Measurements from ENCODE around the gene STARD5. TPM values are rescaled to one million over a fixed set of nuclear protein-coding genes. Genes with fewer than 3 reads are reported as not detected.

Gene STARD5
- total and polyA plus RNA-seq, 2 of the 4 experiments (the other 2 are of a cell fraction) = 5.0 to 22.8 TPM

DNA sequence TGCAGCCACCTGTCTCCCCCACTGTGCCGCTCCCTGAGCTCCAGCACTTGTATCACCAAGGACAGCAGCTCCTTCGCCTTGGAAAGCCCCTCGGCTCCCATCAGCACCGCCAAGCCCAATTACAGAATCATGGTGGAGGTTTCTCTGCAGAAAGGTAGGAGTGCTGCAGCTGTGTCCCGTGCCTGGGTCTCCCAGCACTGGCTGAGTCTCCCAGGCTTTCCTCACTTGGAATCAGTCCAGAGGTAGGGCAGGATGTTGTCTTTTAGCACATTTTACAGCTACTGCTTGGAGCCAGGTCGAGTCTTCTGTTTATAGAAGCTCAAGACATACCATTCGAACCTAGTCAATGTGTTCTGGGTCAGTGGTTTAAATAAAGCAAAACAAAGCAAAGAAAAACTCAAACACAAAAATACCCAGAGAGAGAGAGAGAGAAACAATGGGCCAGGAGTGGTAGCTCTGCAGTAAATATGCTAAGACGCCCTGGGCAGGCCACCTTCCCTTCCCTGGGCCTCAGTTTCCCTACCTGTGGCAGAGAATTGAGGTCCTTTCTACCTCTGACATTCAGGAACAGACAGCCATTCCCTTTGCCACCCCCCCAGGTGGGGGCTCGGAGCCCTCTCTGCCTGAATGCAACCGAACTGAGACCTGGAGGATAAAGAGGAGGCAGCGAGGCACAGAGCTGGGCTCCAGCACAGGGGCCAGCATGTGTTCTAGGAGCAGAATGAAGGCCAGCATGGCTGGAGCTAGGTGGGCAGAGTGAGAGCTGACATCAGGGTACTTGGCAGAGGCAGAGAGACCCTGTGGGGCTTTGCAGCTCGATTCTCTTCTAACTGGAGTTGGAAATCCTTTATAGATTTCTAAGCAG lies 44.1 kb downstream of the STARD5 start:
- ATAC-seq (ENCODE audit: low read depth) (no peak), DNase-seq (no peak)
- Histone ChIP-seq H3K27me3 (ENCODE audit: control insufficient read depth, insufficient read depth, low read length) (no peaks in the 10 kb centered on the region), H3K4me3 (ENCODE audit: insufficient read depth, low read depth, low read length) (no peak overlapping the region), H3K14ac (replicated peaks; ENCODE audit: low read depth, low read length) (no peak overlapping the region), H3K9ac (ENCODE audit: low read depth, low read length) (no peak overlapping the region), H4K91ac (ENCODE audit: insufficient read depth, low read depth, low read length) (no peak overlapping the region), H2AFZ (replicated peaks; ENCODE audit: low read length, poor library complexity) (no peak overlapping the region), H3K9me1 (ENCODE audit: insufficient read depth, low read length) (no peaks in the 10 kb centered on the region), H4K20me1 (ENCODE audit: insufficient read depth, low read length) (no peaks in the 10 kb centered on the region), H3K4me1 (ENCODE audit: control insufficient read depth, insufficient read depth, low read length) (peaks cover 2% of the 10 kb centered on the region; the same call in 1 of the 2 replicates), H3K36me3 (ENCODE audit: control insufficient read depth, insufficient read depth, low read length) (peaks cover 21% of the 10 kb centered on the region; the same call in 1 of the 2 replicates), H2BK15ac (ENCODE audit: low read depth, low read length) (no peak overlapping the region), H3K79me1 (ENCODE audit: low read depth in 1 of 2, low read length in 2 of 2) (no peaks in the 10 kb centered on the region), H4K5ac (ENCODE audit: low read depth, low read length) (no peak overlapping the region), H2BK5ac (ENCODE audit: low read depth, low read length, poor library complexity, severe bottlenecking) (no peak overlapping the region), H3K18ac (ENCODE audit: low read depth, low read length) (no peak overlapping the region), H3K4me2 (ENCODE audit: low read depth, low read length) (no peak overlapping the region), H2AK5ac (ENCODE audit: low read depth, low read length) (no peak overlapping the region), H4K8ac (ENCODE audit: low read depth in 2 of 2, low read length in 2 of 2) (no peak overlapping the region), H3K23ac (ENCODE audit: low read depth, low read length) (no peak overlapping the region), H3K27ac (ENCODE audit: insufficient read depth, low read length) (no peak overlapping the region), H3K4ac (ENCODE audit: low read depth, low read length) (no peak overlapping the region), H3K56ac (ENCODE audit: extremely low read depth, insufficient read depth, low read length) (no peak overlapping the region), H2BK20ac (ENCODE audit: low read depth, low read length) (no peak overlapping the region), H2AK9ac (replicated peaks; ENCODE audit: low read depth, low read length, poor library complexity) (no peak overlapping the region), H2BK120ac (ENCODE audit: low read depth, low read length) (no peak overlapping the region), H3K9me3 (ENCODE audit: control insufficient read depth, insufficient read depth, low read length) (peaks cover 3% of the 10 kb centered on the region; the same call in 1 of the 2 replicates)
- ChIA-PET CTCF (interaction anchor here (3.0 kb wide), 1 partner anchor 14 kb away, joined by 13 read pairs; no protein-coding TSS in a partner anchor), POLR2A (ENCODE audit: unreplicated experiment) (no interaction called here)
- dilution Hi-C loops (cut with HindIII; ENCODE audit: low sequenced_read_pairs, unreplicated experiment) = no loop called here
- no TSS peak for BruUV-seq (replicated peaks)
- in situ Hi-C loops (cut with MboI; ENCODE audit: low sequenced_read_pairs) = loop anchor here (5.0 kb wide), 1 partner anchor 122 kb away; no protein-coding TSS in a partner anchor
- WGBS, 2 experiments (ENCODE audit: extremely low coverage in 2 of 2, insufficient read length in 1 of 2) = 96% methylated on average over 3 of the region's 12 CpGs; no CpG with 5 or more reads in 1 of the 2 experiments
- intact Hi-C loops (cut with micrococcal nuclease) = no loop called here
- TF ChIP-seq RAD21 (IDR thresholded peaks at IDR 0.05; ENCODE audit: low read length) = no peak
- no peak for TF ChIP-seq MAZ (IDR thresholded peaks at IDR 0.05; ENCODE audit: borderline replicate concordance, low read depth, low read length)
- no peak for TF ChIP-seq POLR2A (IDR thresholded peaks at IDR 0.05; ENCODE audit: low read depth, low read length)
- TF ChIP-seq, protein P1, sequence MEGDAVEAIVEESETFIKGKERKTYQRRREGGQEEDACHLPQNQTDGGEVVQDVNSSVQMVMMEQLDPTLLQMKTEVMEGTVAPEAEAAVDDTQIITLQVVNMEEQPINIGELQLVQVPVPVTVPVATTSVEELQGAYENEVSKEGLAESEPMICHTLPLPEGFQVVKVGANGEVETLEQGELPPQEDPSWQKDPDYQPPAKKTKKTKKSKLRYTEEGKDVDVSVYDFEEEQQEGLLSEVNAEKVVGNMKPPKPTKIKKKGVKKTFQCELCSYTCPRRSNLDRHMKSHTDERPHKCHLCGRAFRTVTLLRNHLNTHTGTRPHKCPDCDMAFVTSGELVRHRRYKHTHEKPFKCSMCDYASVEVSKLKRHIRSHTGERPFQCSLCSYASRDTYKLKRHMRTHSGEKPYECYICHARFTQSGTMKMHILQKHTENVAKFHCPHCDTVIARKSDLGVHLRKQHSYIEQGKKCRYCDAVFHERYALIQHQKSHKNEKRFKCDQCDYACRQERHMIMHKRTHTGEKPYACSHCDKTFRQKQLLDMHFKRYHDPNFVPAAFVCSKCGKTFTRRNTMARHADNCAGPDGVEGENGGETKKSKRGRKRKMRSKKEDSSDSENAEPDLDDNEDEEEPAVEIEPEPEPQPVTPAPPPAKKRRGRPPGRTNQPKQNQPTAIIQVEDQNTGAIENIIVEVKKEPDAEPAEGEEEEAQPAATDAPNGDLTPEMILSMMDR (conservative IDR thresholded peaks at IDR 0.05; ENCODE audit: low read depth, low read length) = no peak
- no peak for TF ChIP-seq SMC3 (IDR thresholded peaks at IDR 0.05; ENCODE audit: low read depth, low read length)
- no peak for TF ChIP-seq RFX5 (IDR thresholded peaks at IDR 0.05; ENCODE audit: low read depth, low read length)
- TF ChIP-seq, protein P2, sequence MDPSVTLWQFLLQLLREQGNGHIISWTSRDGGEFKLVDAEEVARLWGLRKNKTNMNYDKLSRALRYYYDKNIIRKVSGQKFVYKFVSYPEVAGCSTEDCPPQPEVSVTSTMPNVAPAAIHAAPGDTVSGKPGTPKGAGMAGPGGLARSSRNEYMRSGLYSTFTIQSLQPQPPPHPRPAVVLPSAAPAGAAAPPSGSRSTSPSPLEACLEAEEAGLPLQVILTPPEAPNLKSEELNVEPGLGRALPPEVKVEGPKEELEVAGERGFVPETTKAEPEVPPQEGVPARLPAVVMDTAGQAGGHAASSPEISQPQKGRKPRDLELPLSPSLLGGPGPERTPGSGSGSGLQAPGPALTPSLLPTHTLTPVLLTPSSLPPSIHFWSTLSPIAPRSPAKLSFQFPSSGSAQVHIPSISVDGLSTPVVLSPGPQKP (IDR thresholded peaks at IDR 0.05; ENCODE audit: borderline replicate concordance, low read depth, low read length) = no peak
- no peak for TF ChIP-seq MAFK (IDR thresholded peaks at IDR 0.05; ENCODE audit: low read depth, low read length)
- no peak for TF ChIP-seq BHLHE40 (IDR thresholded peaks at IDR 0.05; ENCODE audit: low read depth, low read length)
- TF ChIP-seq FOS (IDR thresholded peaks at IDR 0.05; ENCODE audit: low read depth, low read length) = no peak
- TF ChIP-seq USF2 (IDR thresholded peaks at IDR 0.05; ENCODE audit: low read depth, low read length) = no peak
- no peak for TF ChIP-seq CEBPB (IDR thresholded peaks at IDR 0.05; ENCODE audit: low read depth, low read length)
- no peak for TF ChIP-seq CHD1 (IDR thresholded peaks at IDR 0.05; ENCODE audit: low read depth, low read length)
- TF ChIP-seq MXI1 (IDR thresholded peaks at IDR 0.05; ENCODE audit: borderline replicate concordance, low read depth, low read length) = no peak

Measured in IMR-90 (cell line).